Inflammatory macrophage (primary cell): Measurements from ENCODE around the gene CDC42BPA.
A peak's percentile ranks its signal among the peaks of the same experiment; 100 is the strongest.
"Not testable (repeated sequence)": the region's sequence is repeated elsewhere in the genome, so short reads cannot be mapped to it uniquely, and the experiment has no call there.

Experiments
- DNase-seq, 2 donors: peaks; one replicate each; pipeline ENCODE4 v3.0.0-alpha.2; 2020 to 2022

Gene CDC42BPA

GRCh38 chr1:227112538-227112937, 205.8 kb downstream of the CDC42BPA start:
- DNase-seq, result no peak

GRCh38 chr1:227111782-227112181, 206.5 kb downstream of the CDC42BPA start:
- no peak for DNase-seq

DNA sequence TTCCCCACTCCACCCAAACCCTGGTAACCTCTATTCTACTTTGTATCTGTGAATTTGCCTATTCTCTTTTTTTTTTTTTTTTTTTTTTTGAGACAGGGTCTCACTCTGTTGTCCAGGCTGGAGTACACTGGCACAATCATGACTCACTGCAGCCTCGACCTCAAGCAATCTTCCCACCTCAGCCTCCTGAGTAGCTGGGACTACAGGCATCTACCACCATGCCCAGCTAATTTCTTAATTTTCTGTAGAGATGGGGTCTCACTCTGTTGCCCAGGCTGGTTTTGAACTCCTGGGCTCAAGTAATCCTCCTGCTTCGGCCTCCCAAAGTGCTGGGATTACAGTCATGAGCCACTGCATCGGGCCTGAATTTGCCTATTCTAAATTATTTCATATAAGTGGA, 213.0 kb downstream of the CDC42BPA start:
- DNase-seq, result not testable (repeated sequence)

DNA sequence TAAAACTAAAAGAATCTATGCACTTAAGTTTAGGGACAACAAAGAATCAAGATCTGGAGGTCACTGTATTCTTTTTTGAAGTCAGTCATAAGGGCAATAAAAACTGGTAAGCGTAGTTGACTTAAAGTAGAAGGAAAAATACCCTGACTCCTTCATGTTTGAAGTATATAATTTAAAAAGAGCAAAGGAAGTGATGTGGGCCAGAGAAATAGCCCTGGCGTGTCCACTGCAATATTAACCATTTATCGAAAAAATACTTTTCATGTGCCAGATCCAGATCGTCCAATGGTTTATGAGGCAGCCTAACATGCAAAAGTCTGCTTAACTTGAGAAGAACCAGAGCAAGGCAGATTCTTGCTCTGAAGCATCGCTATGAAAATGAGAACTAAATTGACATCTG, 216.2 kb downstream of the CDC42BPA start:
- no peak for DNase-seq

DNA sequence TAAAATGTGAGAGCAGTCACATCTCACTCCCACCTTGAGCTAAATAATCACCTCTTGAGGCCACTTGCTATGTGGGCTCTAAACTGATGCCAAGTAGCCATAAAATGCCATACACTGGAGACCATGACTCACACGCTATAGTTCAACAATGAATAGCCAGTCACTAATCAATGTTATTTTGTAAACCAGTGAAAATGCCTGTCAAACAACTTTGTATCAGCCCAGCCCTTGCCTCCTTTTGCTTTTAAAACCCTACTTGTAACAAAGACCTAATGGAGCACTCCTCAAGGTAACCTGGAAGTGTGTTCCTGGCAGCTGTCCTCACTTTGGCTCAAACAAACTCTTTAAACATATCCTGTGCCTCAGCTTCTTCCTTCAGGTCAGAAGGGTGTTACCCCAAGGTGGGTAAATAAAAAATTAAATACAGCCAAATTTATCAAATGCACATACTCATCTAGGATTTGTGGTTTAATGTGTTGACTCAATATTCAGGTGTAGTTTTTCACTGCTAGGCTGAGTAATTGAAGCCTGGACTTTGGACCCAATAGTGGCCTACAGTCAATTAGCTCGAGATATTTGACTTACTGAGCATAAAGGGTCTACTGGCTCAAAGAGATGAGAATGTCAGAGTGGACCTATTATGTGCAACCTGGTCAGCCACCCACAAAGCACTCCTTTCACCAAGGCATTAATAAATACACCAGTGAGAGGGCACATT, 223.9 kb downstream of the CDC42BPA start:
- no peak for DNase-seq

DNA sequence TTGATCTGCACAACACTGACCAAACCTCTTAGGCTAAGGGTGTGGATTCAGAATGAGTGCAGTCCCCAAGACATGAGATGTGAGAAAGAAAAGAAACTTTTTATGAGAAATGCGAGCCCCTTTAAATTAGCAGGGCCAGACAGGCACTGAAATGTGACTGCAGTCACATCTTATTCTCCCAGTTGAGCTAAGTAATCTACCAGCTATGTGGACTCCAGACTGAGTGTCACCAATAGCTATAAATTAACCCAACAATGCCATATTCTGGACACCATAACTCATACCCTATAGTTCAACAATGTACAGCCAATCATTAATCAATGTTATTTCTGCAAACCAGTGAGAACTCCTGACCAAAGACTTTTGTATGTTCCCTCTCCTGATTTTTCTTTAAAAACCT, 225.0 kb downstream of the CDC42BPA start:
- no peak for DNase-seq

- no peak for DNase-seq
Measured at GRCh38 chr1:227092069-227092468, 226.2 kb downstream of the CDC42BPA start.

DNA sequence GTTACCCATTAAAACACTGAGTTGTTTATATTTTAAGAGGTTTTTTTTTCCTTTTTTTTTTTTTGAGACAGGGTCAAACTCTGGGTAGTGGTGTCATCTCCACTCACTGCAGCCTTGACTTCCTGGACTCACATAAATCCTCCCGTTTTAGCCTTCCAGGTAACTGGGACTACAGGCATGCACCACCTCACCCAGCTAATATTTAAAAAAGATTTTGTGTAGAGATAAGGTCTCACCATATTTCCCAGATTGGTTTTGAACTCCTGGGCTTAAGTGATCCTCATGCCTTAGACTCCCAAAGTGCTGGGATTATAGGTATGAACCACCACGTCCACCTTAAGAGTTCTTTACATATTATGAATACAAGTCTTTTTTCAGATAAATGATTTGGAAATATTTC, 231.7 kb downstream of the CDC42BPA start:
- no peak for DNase-seq

DNA sequence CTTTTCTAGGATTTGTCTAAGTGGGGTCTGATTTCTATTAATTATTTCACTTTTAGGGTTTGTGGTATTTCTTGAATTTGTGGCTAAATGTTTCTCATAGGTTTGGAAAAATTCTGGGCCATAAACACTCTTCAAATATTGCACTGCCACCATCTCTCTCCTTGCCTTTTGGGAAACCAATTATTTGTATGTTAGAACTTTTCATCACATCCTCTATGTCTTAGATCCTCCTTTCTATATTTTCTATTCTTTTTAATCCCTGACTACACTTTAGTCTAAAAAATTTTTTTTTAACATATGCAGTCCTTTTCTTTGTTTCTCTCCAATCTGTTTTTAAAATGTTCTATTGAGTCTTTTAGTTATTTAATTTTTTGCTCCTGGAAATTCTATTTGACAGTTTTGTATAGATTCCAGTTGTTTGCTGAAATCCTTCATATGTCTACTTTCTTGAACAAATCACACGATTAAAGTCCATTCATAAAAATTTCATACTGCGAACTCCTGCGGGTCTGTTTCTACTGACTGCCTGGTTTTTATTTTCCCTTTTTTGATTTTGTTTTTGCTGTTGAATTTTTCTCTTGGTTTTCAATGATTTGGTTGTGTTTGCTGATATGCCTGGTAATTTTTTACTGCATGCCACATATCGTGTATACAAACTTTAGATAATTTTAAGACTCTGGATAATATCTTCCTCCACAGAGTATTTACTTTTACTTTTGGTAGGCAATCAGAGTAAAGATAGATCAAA, 235.1 kb downstream of the CDC42BPA start:
- no peak for DNase-seq

- DNase-seq, result no peak
Measured at GRCh38 chr1:227077783-227078182, 240.5 kb downstream of the CDC42BPA start.

- no peak for DNase-seq
Measured at GRCh38 chr1:227073786-227074185, 244.5 kb downstream of the CDC42BPA start.

GRCh38 chr1:227072991-227073390, 245.3 kb downstream of the CDC42BPA start:
- DNase-seq, result no peak

- DNase-seq, result no peak
Measured at GRCh38 chr1:227071895-227072587, 246.3 kb downstream of the CDC42BPA start.

DNA sequence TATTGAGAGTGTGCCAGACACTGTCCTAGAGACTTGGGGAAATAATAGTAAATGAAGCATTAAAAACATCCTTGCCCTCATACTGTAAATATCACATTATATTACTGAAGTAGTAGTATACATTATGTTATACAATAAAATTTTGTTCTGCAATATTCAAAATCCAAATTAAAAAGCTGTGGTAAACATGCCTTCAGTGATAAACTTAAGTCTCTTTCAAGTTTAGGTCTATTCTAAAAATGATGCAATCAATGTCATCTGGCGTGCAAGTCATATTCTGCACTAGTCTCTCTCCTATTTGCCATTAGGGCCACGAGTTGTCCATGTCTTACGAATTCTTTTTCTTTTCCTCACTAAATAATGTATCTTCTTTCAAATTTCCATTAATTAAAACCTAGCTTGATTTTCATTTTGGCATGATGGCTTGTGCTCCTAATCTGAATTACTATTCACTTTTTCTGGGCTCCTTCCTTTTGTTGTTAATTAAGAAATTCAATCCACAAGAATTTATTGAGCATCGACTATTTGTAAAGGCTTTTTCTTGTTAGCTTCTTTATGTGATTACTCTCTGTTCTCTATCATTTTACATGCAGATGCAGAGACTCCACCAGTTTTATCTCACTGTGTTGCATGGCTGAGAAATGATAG, 247.5 kb downstream of the CDC42BPA start:
- no peak for DNase-seq

- DNase-seq, result no peak
Measured at GRCh38 chr1:227069490-227069889, 248.8 kb downstream of the CDC42BPA start.

- DNase-seq, result no peak
Measured at GRCh38 chr1:227068883-227069282, 249.4 kb downstream of the CDC42BPA start.

DNA sequence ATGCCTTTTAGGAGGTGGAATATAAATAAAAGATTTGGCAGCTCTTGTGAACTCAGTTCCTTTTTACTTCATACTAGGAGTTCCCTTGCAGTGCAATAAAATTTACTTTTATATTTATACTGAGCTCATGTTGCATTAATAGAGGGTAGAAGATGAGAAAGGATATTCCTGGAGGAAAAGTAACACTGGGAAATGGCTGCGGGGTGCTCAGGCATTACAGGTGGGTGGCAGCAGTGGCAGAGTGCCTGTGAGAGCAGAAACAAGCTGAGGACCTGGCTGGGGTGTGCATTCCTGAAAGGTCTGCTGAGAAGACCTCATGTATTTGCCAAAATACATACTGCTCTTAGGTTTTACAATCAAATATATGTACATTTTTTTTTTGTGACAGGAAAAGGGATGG, 251.3 kb downstream of the CDC42BPA start:
- no peak for DNase-seq

- no peak for DNase-seq
Measured at GRCh38 chr1:227065311-227065710, 253.0 kb downstream of the CDC42BPA start.

DNA sequence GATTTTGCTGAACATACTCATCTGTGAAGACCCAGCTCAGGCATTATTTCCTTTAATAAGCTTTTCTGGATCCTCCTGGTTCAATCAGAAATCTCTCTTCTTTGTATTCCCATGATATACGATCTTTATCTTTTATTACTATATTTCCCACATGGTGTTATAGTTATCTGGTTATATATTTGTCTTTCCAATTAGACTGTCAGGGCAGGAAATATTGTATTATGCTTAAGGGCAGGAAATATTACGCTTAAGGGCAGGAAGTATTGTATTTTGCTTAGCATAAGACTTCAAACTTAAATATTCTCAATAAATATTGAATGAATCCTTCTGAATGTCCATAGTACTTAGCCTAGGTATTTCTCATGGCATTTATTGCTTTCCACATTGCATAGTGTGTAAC, 256.0 kb downstream of the CDC42BPA start:
- no peak for DNase-seq

DNA sequence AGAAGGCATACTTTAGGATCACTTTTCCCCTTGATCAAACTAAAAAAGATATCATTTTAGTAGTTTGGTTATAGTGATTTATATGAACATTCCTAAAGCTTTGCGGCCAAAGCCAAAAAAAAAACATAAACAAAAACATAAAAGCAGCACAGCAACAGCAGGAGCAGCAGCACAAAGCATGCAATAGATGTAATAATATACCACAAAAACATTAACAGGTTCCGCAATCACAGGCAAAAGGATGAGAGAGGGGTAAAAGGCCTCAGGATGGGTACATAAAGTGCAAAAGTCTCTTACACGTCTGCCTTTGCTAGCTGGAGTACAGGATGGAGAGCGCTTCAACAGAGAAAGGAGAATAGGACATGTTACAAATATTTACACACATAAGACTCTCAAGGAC, 259.2 kb downstream of the CDC42BPA start:
- DNase-seq, result no peak

DNA sequence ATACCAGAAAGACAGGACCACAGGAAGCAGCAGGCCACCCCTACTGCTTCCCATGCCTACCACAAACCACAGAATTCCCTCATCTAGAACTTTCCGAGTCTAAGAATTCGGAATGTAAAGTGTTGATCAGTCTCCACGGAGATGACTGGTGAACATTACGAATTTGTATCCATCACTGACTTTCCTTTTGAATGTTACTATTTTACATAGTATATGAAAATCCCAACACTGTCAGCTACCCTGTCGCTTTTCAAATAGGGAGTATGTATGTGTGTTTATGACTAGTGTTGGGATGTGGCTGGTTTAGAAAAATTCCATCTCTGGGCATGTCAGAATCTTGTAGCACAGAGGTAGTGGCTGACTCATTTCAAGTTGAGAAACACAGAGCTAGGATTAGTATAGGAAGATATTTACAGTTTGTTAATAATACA, 260.0 kb downstream of the CDC42BPA start:
- no peak for DNase-seq

DNA sequence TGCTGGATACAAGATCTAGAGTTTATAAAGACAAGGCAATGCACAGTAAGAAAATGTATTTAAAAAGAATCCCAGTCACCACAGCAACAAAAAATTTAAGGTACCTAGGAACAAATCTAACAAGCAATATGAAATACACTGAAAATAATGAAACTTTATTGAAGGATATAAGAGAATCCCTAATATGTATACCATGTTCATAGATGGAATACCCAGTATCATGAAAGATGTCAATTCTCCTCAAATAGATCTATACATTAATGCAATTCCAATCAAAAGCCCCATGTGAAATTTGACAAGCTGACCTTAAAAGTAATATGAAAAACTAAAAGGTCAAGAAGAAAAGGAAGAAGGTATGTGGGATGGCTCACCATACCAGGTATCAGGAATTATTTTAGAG, 269.0 kb downstream of the CDC42BPA start:
- no peak for DNase-seq

DNA sequence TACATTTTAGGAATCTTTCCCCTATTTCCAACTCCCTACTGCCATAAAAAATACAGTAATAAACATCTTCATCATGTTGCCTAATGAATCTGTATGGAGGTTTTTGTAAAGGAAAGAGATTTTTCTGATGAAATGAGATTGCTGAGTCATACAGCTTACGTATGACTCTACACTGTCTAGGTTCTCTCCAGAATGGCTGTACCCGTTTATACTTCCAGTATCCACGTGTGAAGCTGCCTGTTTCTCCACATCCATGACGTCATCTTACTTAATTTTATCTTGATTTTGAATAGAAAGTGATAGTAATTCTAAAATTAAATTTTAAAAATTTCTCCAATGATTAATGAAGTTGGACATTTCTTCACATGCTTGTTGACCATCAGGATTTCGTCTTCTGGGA, 274.5 kb downstream of the CDC42BPA start:
- DNase-seq, result peak; percentile 13 to 23
